Stomach (tissue), 9 donors: ENCODE measurements around the gene ARL14EP. TPM values are rescaled to one million over a fixed set of nuclear protein-coding genes. Genes with fewer than 3 reads are reported as not detected.

Experiments used
- DNase-seq, 2 donors: peaks; one replicate each; pipeline versions ENCODE4 v3.0.0 to v3.0.0-alpha.2; 2013 to 2019
- H3K27ac ChIP-seq, 5 donors: fragments of 200-600 bp in 4 of 5; sonication (generic) in 4 of 5; one replicate each; pipeline ENCODE4 v1.5.1; 2013 to 2019; ENCODE audit warnings: mild to moderate bottlenecking in 1 of 5, moderate library complexity in 1 of 5
- H3K27me3 ChIP-seq, 3 donors: fragments of 200-600 bp; sonication (generic); one replicate each; pipeline ENCODE4 v1.5.1; 2017 to 2019; ENCODE audit warnings: mixed run types in 1 of 3
- H3K36me3 ChIP-seq, 4 donors: fragments of 200-600 bp; sonication (generic); 1 replicate in 3 of 4; 2 replicates in 1 of 4; pipeline ENCODE4 v1.5.1; 2016 to 2019
- H3K4me1 ChIP-seq, 4 donors: fragments of 200-600 bp; sonication (generic); one replicate each; pipeline ENCODE4 v1.5.1; 2016 to 2019
- H3K4me3 ChIP-seq, 4 donors: fragments of 200-600 bp; sonication (generic) in 3 of 4; one replicate each; pipeline ENCODE4 v1.5.1; 2016 to 2019; ENCODE audit warnings: mild to moderate bottlenecking in 1 of 4
- H3K9me3 ChIP-seq, 4 donors: fragments of 200-600 bp; sonication (generic); one replicate each; pipeline ENCODE4 v1.5.1; 2016 to 2019
- CTCF ChIP-seq, 7 experiments: fragments of 450-650 bp in 4 of 7; fragments of 200-600 bp in 3 of 7; sonication (generic) in 3 of 7; IDR thresholded peaks; one replicate each; pipeline ENCODE4 v1.5.1; 2016 to 2019; ENCODE audit warnings: antibody characterized with exemption in 7 of 7, control low read depth in 2 of 7, mild to moderate bottlenecking in 1 of 7
- EP300 ChIP-seq: sonication (generic); formaldehyde crosslinking; IDR thresholded peaks from one replicate; pipeline ENCODE4 v1.6.1; 2017; ENCODE audit warnings: antibody characterized with exemption
- POLR2A ChIP-seq, 4 donors: fragments of 450-650 bp; IDR thresholded peaks; one replicate each; pipeline ENCODE4 v1.6.1; 2016; ENCODE audit warnings: antibody characterized with exemption in 4 of 4, control low read depth in 2 of 4, mild to moderate bottlenecking in 1 of 4, moderate library complexity in 1 of 4
- POLR2AphosphoS5 ChIP-seq, 3 donors: sonication (generic); formaldehyde crosslinking; IDR thresholded peaks; one replicate each; pipeline ENCODE4 v1.6.1; 2016; ENCODE audit warnings: antibody characterized with exemption in 3 of 3
- WGBS, 5 donors: extraction: QIAGEN DNeasy Blood & Tissue Kit in 3 of 5; methylation state at CpG; one replicate each; pipeline versions ENCODE4 v1.1.5 to v1.1.7; 2013 to 2018; 5-methylcytosine and 5-hydroxymethylcytosine counted together
- intact Hi-C: fragments of 100-400 bp; cut with DNase I; formaldehyde crosslinking; loops from one replicate; pipeline ENCODE4 v1.15.1; 2023; ENCODE audit warnings: low total_unique reads
- polyA plus RNA-seq, 3 donors: library from polyadenylated mRNA; stranded (reverse); fragments of 200-250 nt; gene quantifications; one replicate each; pipeline ENCODE4 v1.2.3, GENCODE V29; 2013
- total RNA-seq, 5 donors: library from RNA; depleted of rRNA; stranded (reverse); fragments of >200 nt; gene quantifications; one replicate each; pipeline versions ENCODE4 v1.1.0 to v1.2.3, GENCODE V29; 2014 to 2016
- donor health status: healthy with polysubstance abuse.
- donor health status: Bipolar disorder and iron deficiency.
- donor health status: healthy.

The ARL14EP gene
- total and polyA plus RNA-seq, 8 donors = 1.2 to 47.7 (median 15.4) TPM

GRCh38 chr11:30314625-30315024 is 8.3 kb upstream of the ARL14EP start:
- intact Hi-C loops = no loop called here
- Histone ChIP-seq H3K36me3 (no peaks in the 10 kb centered on the region), H3K9me3 (peaks cover 0 to 10% (median 3%) of the 10 kb centered on the region in 4 donors), H3K27me3 (no peaks in the 10 kb centered on the region), H3K27ac (no peak overlapping the region), H3K4me1 (no peaks in the 10 kb centered on the region), H3K4me3 (no peak overlapping the region)
- DNase-seq = peak in 1 of 2 donors; percentile 24
- TF ChIP-seq POLR2AphosphoS5 (IDR thresholded peaks at IDR 0.05) (no peak), CTCF (IDR thresholded peaks at IDR 0.05) (peak in 2 of 7 experiments; percentile 21 to 26)

GRCh38 chr11:30316237-30316636 is 6.7 kb upstream of the ARL14EP start:
- H3K27ac ChIP-seq = no peak overlapping the region
- TF ChIP-seq POLR2A (IDR thresholded peaks at IDR 0.05) = no peak
- TF ChIP-seq POLR2AphosphoS5 (IDR thresholded peaks at IDR 0.05) = no peak
- no peak for TF ChIP-seq EP300
- TF ChIP-seq CTCF (IDR thresholded peaks at IDR 0.05) = no peak
- peaks cover 0 to 2% (median under 1%) of the 10 kb centered on the region in 4 donors for H3K9me3 ChIP-seq
- no peak overlapping the region for H3K4me3 ChIP-seq
- intact Hi-C loops = no loop called here
- no peak for DNase-seq
- no peaks in the 10 kb centered on the region for H3K36me3 ChIP-seq
- H3K4me1 ChIP-seq = no peaks in the 10 kb centered on the region
- H3K27me3 ChIP-seq = no peaks in the 10 kb centered on the region
- WGBS, 5 donors = 72 to 92% (median 84%) methylated on average over 1 of the region's 1 CpG

- no peaks in the 10 kb centered on the region for H3K27me3 ChIP-seq
- no peak for DNase-seq
- no peaks in the 10 kb centered on the region for H3K9me3 ChIP-seq
- no peak overlapping the region for H3K4me3 ChIP-seq
- WGBS, 5 donors = 40 to 46% (median 43%) methylated on average over 2 of the region's 2 CpGs
- no peaks in the 10 kb centered on the region for H3K36me3 ChIP-seq
- peaks cover 0 to 2% (median under 1%) of the 10 kb centered on the region in 4 donors for H3K4me1 ChIP-seq
- intact Hi-C loops = no loop called here
- H3K27ac ChIP-seq = no peak overlapping the region
- no peak for TF ChIP-seq EP300
- TF ChIP-seq POLR2A (IDR thresholded peaks at IDR 0.05) = no peak
- no peak for TF ChIP-seq POLR2AphosphoS5 (IDR thresholded peaks at IDR 0.05)
- TF ChIP-seq CTCF (IDR thresholded peaks at IDR 0.05) = no peak
Measured at GRCh38 chr11:30317030-30317429, 5.9 kb upstream of the ARL14EP start.

DNA sequence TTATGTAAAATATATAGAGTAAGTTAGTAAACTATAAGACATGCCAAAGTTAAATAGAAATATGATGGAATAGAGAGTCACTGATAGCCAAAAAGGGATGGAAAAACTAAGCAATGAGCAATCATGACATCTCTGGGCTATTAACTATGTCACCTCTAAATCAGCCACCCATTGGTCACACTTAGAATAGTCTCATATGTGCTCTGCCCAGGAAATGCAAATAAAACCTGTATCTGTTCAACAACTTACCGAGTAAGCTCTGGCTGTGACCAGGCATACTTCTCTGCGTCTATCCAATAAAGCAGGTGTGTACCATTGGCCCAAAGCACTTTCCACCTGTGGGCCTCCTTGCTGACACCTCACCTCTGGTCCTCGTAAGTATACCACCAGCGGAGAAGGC is 1.6 kb upstream of the ARL14EP start:
- Histone ChIP-seq H3K9me3 (no peaks in the 10 kb centered on the region), H3K36me3 (no peaks in the 10 kb centered on the region), H3K27me3 (no peaks in the 10 kb centered on the region), H3K4me3 (no peak overlapping the region), H3K4me1 (peaks cover 5 to 38% (median 24%) of the 10 kb centered on the region in 4 donors), H3K27ac (no peak overlapping the region)
- intact Hi-C loops = no loop called here
- no peak for DNase-seq
- 94 to 97% (median 95%) methylated on average over 4 of the region's 4 CpGs for WGBS, 5 donors
- no peak for TF ChIP-seq POLR2AphosphoS5 (IDR thresholded peaks at IDR 0.05)
- no peak for TF ChIP-seq CTCF (IDR thresholded peaks at IDR 0.05)
- no peak for TF ChIP-seq EP300
